Measurements from ENCODE around the gene GAL3ST2.

Gene GAL3ST2

GRCh38 chr2:241744028-241744754, 32.4 kb upstream of the GAL3ST2 start:
- no peak for FAIRE-seq
- no peak for DNase-seq (ENCODE audit: insufficient read length, low spot score)

GRCh38 chr2:241745276-241745675, 31.3 kb upstream of the GAL3ST2 start:
- FAIRE-seq (no peak), DNase-seq (ENCODE audit: insufficient read length, low spot score) (no peak)
- TF ChIP-seq SPI1 (IDR thresholded peaks at IDR 0.05; ENCODE audit: low read depth, low read length) (no peak), POU2F2 (IDR thresholded peaks at IDR 0.05; ENCODE audit: low read depth, low read length) (no peak), POLR2A (IDR thresholded peaks at IDR 0.05; ENCODE audit: low read depth, low read length) (no peak), TAF1 (IDR thresholded peaks at IDR 0.05; ENCODE audit: low read depth, low read length) (no peak), PAX5 (IDR thresholded peaks at IDR 0.05; ENCODE audit: insufficient read depth, low read length, severe bottlenecking) (no peak), POLR2AphosphoS5 (IDR thresholded peaks at IDR 0.05; ENCODE audit: low read depth, low read length) (no peak)

More at GRCh38 chr2:241744028-241744754, 32.4 kb upstream of the GAL3ST2 start:
- no peak for TF ChIP-seq PAX5 (IDR thresholded peaks at IDR 0.05; ENCODE audit: insufficient read depth, low read length, severe bottlenecking)
- TF ChIP-seq TAF1 (IDR thresholded peaks at IDR 0.05; ENCODE audit: low read depth, low read length) = no peak
- no peak for TF ChIP-seq POLR2A (IDR thresholded peaks at IDR 0.05; ENCODE audit: low read depth, low read length)
- TF ChIP-seq POLR2AphosphoS5 (IDR thresholded peaks at IDR 0.05; ENCODE audit: low read depth, low read length) = no peak
- TF ChIP-seq POU2F2 (IDR thresholded peaks at IDR 0.05; ENCODE audit: low read depth, low read length) = no peak
- TF ChIP-seq SPI1 (IDR thresholded peaks at IDR 0.05; ENCODE audit: low read depth, low read length) = no peak

GRCh38 chr2:241746084-241746483, 30.5 kb upstream of the GAL3ST2 start:
- DNase-seq (ENCODE audit: insufficient read length, low spot score) (no peak), FAIRE-seq (no peak)
- TF ChIP-seq POLR2A (IDR thresholded peaks at IDR 0.05; ENCODE audit: low read depth, low read length) = no peak
- TF ChIP-seq PAX5 (IDR thresholded peaks at IDR 0.05; ENCODE audit: insufficient read depth, low read length, severe bottlenecking) = no peak
- TF ChIP-seq POU2F2 (IDR thresholded peaks at IDR 0.05; ENCODE audit: low read depth, low read length) = no peak
- TF ChIP-seq POLR2AphosphoS5 (IDR thresholded peaks at IDR 0.05; ENCODE audit: low read depth, low read length) = no peak
- TF ChIP-seq TAF1 (IDR thresholded peaks at IDR 0.05; ENCODE audit: low read depth, low read length) = no peak
- TF ChIP-seq SPI1 (IDR thresholded peaks at IDR 0.05; ENCODE audit: low read depth, low read length) = no peak

- no peak for DNase-seq (ENCODE audit: insufficient read length, low spot score)
Measured at GRCh38 chr2:241748468-241749256, 28.0 kb upstream of the GAL3ST2 start.

GRCh38 chr2:241750076-241750840, 26.4 kb upstream of the GAL3ST2 start:
- FAIRE-seq (no peak), DNase-seq (ENCODE audit: insufficient read length, low spot score) (no peak)
- TF ChIP-seq POLR2AphosphoS5 (IDR thresholded peaks at IDR 0.05; ENCODE audit: low read depth, low read length) (no peak), POU2F2 (IDR thresholded peaks at IDR 0.05; ENCODE audit: low read depth, low read length) (no peak), POLR2A (IDR thresholded peaks at IDR 0.05; ENCODE audit: low read depth, low read length) (no peak), SPI1 (IDR thresholded peaks at IDR 0.05; ENCODE audit: low read depth, low read length) (no peak), TAF1 (IDR thresholded peaks at IDR 0.05; ENCODE audit: low read depth, low read length) (no peak), PAX5 (IDR thresholded peaks at IDR 0.05; ENCODE audit: insufficient read depth, low read length, severe bottlenecking) (no peak)

More at GRCh38 chr2:241748468-241749256, 28.0 kb upstream of the GAL3ST2 start:
- FAIRE-seq = no peak
- TF ChIP-seq TAF1 (IDR thresholded peaks at IDR 0.05; ENCODE audit: low read depth, low read length) (no peak), SPI1 (IDR thresholded peaks at IDR 0.05; ENCODE audit: low read depth, low read length) (no peak), POLR2AphosphoS5 (IDR thresholded peaks at IDR 0.05; ENCODE audit: low read depth, low read length) (no peak), POLR2A (IDR thresholded peaks at IDR 0.05; ENCODE audit: low read depth, low read length) (no peak)

- DNase-seq (ENCODE audit: insufficient read length, low spot score) (no peak), FAIRE-seq (no peak)
- TF ChIP-seq POLR2AphosphoS5 (IDR thresholded peaks at IDR 0.05; ENCODE audit: low read depth, low read length) = no peak
- no peak for TF ChIP-seq POLR2A (IDR thresholded peaks at IDR 0.05; ENCODE audit: low read depth, low read length)
- TF ChIP-seq TAF1 (IDR thresholded peaks at IDR 0.05; ENCODE audit: low read depth, low read length) = no peak
Measured at GRCh38 chr2:241751152-241751551, 25.5 kb upstream of the GAL3ST2 start.

- FAIRE-seq = no peak
Measured at GRCh38 chr2:241751776-241752175, 24.8 kb upstream of the GAL3ST2 start.

GRCh38 chr2:241752253-241752652, 24.4 kb upstream of the GAL3ST2 start:
- no peak for FAIRE-seq
- DNase-seq (ENCODE audit: insufficient read length, low spot score) = no peak
- TF ChIP-seq POU2F2 (IDR thresholded peaks at IDR 0.05; ENCODE audit: low read depth, low read length) (no peak), TAF1 (IDR thresholded peaks at IDR 0.05; ENCODE audit: low read depth, low read length) (no peak)

More at GRCh38 chr2:241751776-241752175, 24.8 kb upstream of the GAL3ST2 start:
- TF ChIP-seq POLR2AphosphoS5 (IDR thresholded peaks at IDR 0.05; ENCODE audit: low read depth, low read length) (no peak), POLR2A (IDR thresholded peaks at IDR 0.05; ENCODE audit: low read depth, low read length) (no peak), POU2F2 (IDR thresholded peaks at IDR 0.05; ENCODE audit: low read depth, low read length) (no peak), TAF1 (IDR thresholded peaks at IDR 0.05; ENCODE audit: low read depth, low read length) (no peak), SPI1 (IDR thresholded peaks at IDR 0.05; ENCODE audit: low read depth, low read length) (no peak), PAX5 (IDR thresholded peaks at IDR 0.05; ENCODE audit: insufficient read depth, low read length, severe bottlenecking) (no peak)
- DNase-seq (ENCODE audit: insufficient read length, low spot score) = no peak

GRCh38 chr2:241752689-241753276, 23.8 kb upstream of the GAL3ST2 start:
- no peak for DNase-seq (ENCODE audit: insufficient read length, low spot score)
- TF ChIP-seq POLR2A (IDR thresholded peaks at IDR 0.05; ENCODE audit: low read depth, low read length) (no peak), POU2F2 (IDR thresholded peaks at IDR 0.05; ENCODE audit: low read depth, low read length) (no peak), PAX5 (IDR thresholded peaks at IDR 0.05; ENCODE audit: insufficient read depth, low read length, severe bottlenecking) (no peak), POLR2AphosphoS5 (IDR thresholded peaks at IDR 0.05; ENCODE audit: low read depth, low read length) (no peak), TAF1 (IDR thresholded peaks at IDR 0.05; ENCODE audit: low read depth, low read length) (no peak), SPI1 (IDR thresholded peaks at IDR 0.05; ENCODE audit: low read depth, low read length) (no peak)
- no peak for FAIRE-seq

All from GM12891 (cell line).